Ovary (tissue), 9 donors: ENCODE results near the gene ZMYND19. TPM values are rescaled to one million over a fixed set of nuclear protein-coding genes. Genes with fewer than 3 reads are reported as not detected.
"Not testable (repeated sequence)": the region's sequence is repeated elsewhere in the genome, so short reads cannot be mapped to it uniquely, and the experiment has no call there.

Experiments used
- DNase-seq, 5 donors: peaks; one replicate each; pipeline ENCODE4 v3.0.0-alpha.2; 2019 to 2020
- H3K27ac ChIP-seq, 2 donors: fragments of 200-600 bp; one replicate each; pipeline versions ENCODE4 v1.5.1 to v1.8.0; 2019 to 2022
- H3K27me3 ChIP-seq: fragments of 200-600 bp; one replicate; pipeline ENCODE4 v1.8.0; 2022
- H3K36me3 ChIP-seq: fragments of 200-600 bp; sonication (generic); one replicate; pipeline ENCODE4 v1.5.1; 2019
- H3K4me1 ChIP-seq: one replicate; pipeline ENCODE4 v1.8.1; 2013; ENCODE audit warnings: mild to moderate bottlenecking, moderate library complexity; ENCODE audit not compliant: insufficient read depth
- H3K4me3 ChIP-seq: fragments of 200-600 bp; sonication (generic); one replicate; pipeline ENCODE4 v1.5.1; 2017
- H3K9me3 ChIP-seq, 2 donors: fragments of 200-600 bp in 1 of 2; sonication (generic) in 1 of 2; one replicate each; pipeline versions ENCODE4 v1.5.1 to v1.8.1; 2013 to 2019; ENCODE audit warnings: mild to moderate bottlenecking in 1 of 2, moderate library complexity in 1 of 2
- EP300 ChIP-seq: sonication (generic); formaldehyde crosslinking; IDR thresholded peaks from one replicate; pipeline ENCODE4 v1.6.1; 2017; ENCODE audit warnings: antibody characterized with exemption
- POLR2A ChIP-seq: fragments of 450-650 bp; IDR thresholded peaks from one replicate; pipeline ENCODE4 v1.6.1; 2017; ENCODE audit warnings: antibody characterized with exemption, mild to moderate bottlenecking, moderate library complexity
- WGBS, 3 donors: extraction: QIAGEN DNeasy Blood & Tissue Kit in 1 of 3; methylation state at CpG; one replicate each; pipeline versions ENCODE4 v1.1.5 to v1.1.7; 2013 to 2017; 5-methylcytosine and 5-hydroxymethylcytosine counted together
- intact Hi-C, 4 donors: fragments of 100-400 bp; cut with DNase I; formaldehyde crosslinking; loops; one replicate each; pipeline versions ENCODE4 v1.11.0 to v1.15.1; 2022 to 2023
- polyA plus RNA-seq, 2 donors: library from polyadenylated mRNA; stranded (reverse); fragments of 200-250 nt in 1 of 2; fragments of 350-450 nt in 1 of 2; fragmentation: Illumina TruSeq in 1 of 2; extraction: RNeasy Lipid Tissue Mini Kit (QIAGEN cat#74804) in 1 of 2; gene quantifications; one replicate each; pipeline ENCODE4 v1.2.3, GENCODE V29; 2013 to 2014
- total RNA-seq, 7 donors: library from RNA; depleted of rRNA in 2 of 7; stranded (reverse); fragments of >200 nt in 2 of 7; fragmentation: NEBNext Ultra II Directional in 3 of 7; extraction: Animal tissue kit (Norgen Biotek cat#: 25700) in 3 of 7; gene quantifications; one replicate each; pipeline versions ENCODE4 v1.1.0 to v1.2.4, GENCODE V29; 2016 to 2023
- TF ChIP-seq, protein P1 (sequence below), 3 donors: fragments of 450-650 bp in 2 of 3; fragments of 200-600 bp in 1 of 3; IDR thresholded peaks; one replicate each; pipeline versions ENCODE4 v1.5.1 to v1.8.0; 2016 to 2022; ENCODE audit warnings: antibody characterized with exemption in 3 of 3, mild to moderate bottlenecking in 1 of 3
- donor health status: DM: no; HTN: no; CAD: no; lungs with moderate emphysema.
- donor health status: DM: no; HTN: no; CAD: no.
- donor health status: Bipolar disorder and iron deficiency.
- donor health status: DM: yes; HTN: yes; CAD: no.
- donor health status: DM: no; HTN: no; CAD: no.
- donor health status: DM: yes; HTN: yes; CAD: no.

Gene ZMYND19
- total and polyA plus RNA-seq, 9 donors: 5.1 to 22.9 (median 14.7) TPM

DNA sequence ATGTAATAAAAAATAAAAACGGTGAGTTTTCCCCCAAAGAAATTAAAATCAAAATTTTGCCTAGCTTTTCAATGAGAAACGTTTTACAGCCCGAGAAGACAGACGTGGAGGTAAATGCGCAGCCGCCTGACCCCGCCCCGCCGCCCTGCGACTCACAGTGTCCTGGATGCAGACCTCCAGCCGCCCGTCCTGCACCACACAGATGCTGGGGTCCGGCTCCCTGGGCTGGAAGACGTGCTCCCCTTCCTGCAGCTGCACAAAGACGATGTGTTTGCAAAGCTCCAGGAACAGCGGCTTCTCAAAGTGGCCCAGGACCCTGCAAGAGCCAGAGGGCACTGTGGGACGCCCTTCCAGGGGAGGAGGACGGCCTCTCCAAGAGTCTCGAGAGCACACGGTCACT, 47.8 kb downstream of the ZMYND19 start:
- no peaks in the 10 kb centered on the region for H3K9me3 ChIP-seq
- H3K27ac ChIP-seq: no peak overlapping the region
- peak in 1 of 5 donors; percentile 17 for DNase-seq
- TF ChIP-seq, protein P1, sequence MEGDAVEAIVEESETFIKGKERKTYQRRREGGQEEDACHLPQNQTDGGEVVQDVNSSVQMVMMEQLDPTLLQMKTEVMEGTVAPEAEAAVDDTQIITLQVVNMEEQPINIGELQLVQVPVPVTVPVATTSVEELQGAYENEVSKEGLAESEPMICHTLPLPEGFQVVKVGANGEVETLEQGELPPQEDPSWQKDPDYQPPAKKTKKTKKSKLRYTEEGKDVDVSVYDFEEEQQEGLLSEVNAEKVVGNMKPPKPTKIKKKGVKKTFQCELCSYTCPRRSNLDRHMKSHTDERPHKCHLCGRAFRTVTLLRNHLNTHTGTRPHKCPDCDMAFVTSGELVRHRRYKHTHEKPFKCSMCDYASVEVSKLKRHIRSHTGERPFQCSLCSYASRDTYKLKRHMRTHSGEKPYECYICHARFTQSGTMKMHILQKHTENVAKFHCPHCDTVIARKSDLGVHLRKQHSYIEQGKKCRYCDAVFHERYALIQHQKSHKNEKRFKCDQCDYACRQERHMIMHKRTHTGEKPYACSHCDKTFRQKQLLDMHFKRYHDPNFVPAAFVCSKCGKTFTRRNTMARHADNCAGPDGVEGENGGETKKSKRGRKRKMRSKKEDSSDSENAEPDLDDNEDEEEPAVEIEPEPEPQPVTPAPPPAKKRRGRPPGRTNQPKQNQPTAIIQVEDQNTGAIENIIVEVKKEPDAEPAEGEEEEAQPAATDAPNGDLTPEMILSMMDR (IDR thresholded peaks at IDR 0.05): no peak
- TF ChIP-seq POLR2A: no peak
- no peak for TF ChIP-seq EP300
- no peak overlapping the region for H3K4me3 ChIP-seq
- no peaks in the 10 kb centered on the region for H3K36me3 ChIP-seq
- no peaks in the 10 kb centered on the region for H3K27me3 ChIP-seq
- peaks cover under 1% of the 10 kb centered on the region for H3K4me1 ChIP-seq
- intact Hi-C loops: no loop called here
- WGBS, 3 donors: 89 to 91% (median 90%) methylated on average over 20 of the region's 20 CpGs

DNA sequence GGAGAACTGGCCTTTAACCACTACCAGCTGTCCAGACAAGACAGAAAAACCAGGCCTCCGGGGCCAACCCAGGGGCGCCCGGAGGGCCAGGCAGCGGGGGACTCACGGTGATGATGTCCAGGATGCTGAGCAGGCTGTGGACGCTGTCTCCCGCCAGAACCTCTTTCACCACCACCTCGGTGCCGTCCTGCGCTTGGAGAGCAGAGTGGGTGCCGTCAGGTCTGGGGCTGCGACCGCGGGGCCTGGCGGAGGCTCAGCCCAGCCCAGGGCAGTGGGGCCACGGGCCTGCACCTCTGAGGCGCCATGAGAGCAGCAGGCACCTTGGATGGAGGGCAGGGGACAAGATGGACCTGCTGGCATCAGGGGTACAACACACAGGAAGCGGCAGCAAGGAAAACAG, 49.8 kb downstream of the ZMYND19 start:
- WGBS, 3 donors: 90 to 93% (median 91%) methylated on average over 18 of the region's 18 CpGs

DNA sequence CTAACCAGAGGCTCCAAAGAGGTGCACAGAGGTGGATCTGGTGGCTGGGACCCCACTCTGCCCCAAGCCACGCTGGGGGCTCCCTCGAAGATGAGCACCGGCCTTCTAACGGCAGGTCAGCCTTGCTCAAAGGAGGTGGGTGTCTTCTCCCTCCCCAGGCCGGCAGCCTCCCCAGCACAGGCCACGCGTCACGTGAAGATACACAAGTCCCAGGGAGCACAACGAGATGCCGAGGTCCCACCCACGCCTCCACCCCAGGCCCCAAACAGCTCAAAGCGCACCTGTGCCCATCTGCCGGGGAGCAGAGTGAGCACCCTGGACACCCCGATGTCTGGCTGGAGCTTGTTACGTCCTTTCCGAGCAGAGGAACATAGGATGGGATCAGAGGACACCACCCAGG, 52.3 kb downstream of the ZMYND19 start:
- 92 to 95% (median 94%) methylated on average over 16 of the region's 16 CpGs for WGBS, 3 donors
- peaks cover 3% of the 10 kb centered on the region for H3K4me1 ChIP-seq
- intact Hi-C loops: no loop called here
- no peaks in the 10 kb centered on the region for H3K9me3 ChIP-seq
- H3K27ac ChIP-seq: no peak overlapping the region
- no peak overlapping the region for H3K4me3 ChIP-seq
- DNase-seq: peak in 1 of 5 donors; percentile 25
- TF ChIP-seq, protein P1 (IDR thresholded peaks at IDR 0.05): no peak
- TF ChIP-seq POLR2A (no peak), EP300 (no peak)
- H3K27me3 ChIP-seq: no peaks in the 10 kb centered on the region
- no peaks in the 10 kb centered on the region for H3K36me3 ChIP-seq

More for the DNA sequence above, 49.8 kb downstream of the ZMYND19 start:
- intact Hi-C loops: no loop called here
- DNase-seq: peak in 1 of 5 donors; percentile 20
- H3K27me3 ChIP-seq: no peaks in the 10 kb centered on the region
- no peaks in the 10 kb centered on the region for H3K9me3 ChIP-seq
- no peak for TF ChIP-seq EP300
- TF ChIP-seq POLR2A: no peak
- TF ChIP-seq, protein P1 (IDR thresholded peaks at IDR 0.05): no peak
- H3K27ac ChIP-seq: no peak overlapping the region
- no peaks in the 10 kb centered on the region for H3K36me3 ChIP-seq
- H3K4me3 ChIP-seq: no peak overlapping the region
- H3K4me1 ChIP-seq: no peaks in the 10 kb centered on the region

DNA sequence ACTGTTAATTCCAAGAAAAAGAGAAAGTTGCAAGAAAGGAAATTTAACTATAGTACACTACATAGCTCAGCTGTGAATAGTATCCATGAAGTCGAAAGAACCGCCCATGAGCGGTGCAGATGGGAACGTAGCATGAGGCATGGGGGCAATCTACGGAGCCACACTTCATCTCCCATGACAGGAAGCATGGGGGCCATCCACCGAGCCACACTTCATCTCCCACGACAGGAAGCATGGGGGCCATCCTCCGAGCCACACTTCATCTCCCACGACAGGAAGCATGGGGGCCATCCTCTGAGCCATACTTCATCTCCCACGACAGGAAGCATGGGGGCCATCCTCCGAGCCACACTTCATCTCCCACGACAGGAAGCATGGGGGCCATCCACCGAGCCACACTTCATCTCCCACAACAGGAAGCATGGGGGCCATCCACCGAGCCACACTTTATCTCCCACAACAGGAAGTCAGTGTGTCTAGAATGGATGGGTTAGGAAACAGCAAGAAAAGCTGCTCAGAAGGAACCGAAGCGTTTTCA, 53.6 kb downstream of the ZMYND19 start:
- intact Hi-C loops, DNase-seq, H3K27ac ChIP-seq, H3K36me3 ChIP-seq, H3K27me3 ChIP-seq, H3K9me3 ChIP-seq, H3K4me1 ChIP-seq, H3K4me3 ChIP-seq: not testable (repeated sequence)
- WGBS, 3 donors: 78 to 82% (median 79%) methylated on average over 16 of the region's 16 CpGs

DNA sequence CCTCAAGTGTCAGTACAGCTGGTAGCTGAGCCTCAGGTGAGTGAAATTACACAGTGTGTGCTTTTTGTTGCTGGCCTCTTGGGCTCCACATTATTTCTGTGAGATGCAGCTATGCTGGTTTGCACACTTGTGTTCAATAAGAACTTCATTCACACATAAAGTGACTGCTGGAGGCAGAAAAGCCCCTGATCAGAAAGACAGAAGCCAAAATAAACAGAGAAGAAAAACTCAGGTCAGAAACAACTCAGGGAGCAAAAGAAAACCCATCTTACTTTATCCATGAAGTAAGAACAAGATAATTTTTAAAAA, 55.2 kb downstream of the ZMYND19 start:
- Histone ChIP-seq H3K4me3 (no peak overlapping the region), H3K9me3 (no peaks in the 10 kb centered on the region), H3K27me3 (no peaks in the 10 kb centered on the region), H3K27ac (no peak overlapping the region), H3K36me3 (no peaks in the 10 kb centered on the region), H3K4me1 (peaks cover 9% of the 10 kb centered on the region)
- DNase-seq: no peak
- intact Hi-C loops: no loop called here
- TF ChIP-seq, protein P1 (IDR thresholded peaks at IDR 0.05): no peak
- no peak for TF ChIP-seq EP300
- no peak for TF ChIP-seq POLR2A
